Activated naive CD4-positive, alpha-beta T cell treated with anti-CD3 and anti-CD28 coated beads, Interleukin-2, amount 50 U/mL, for 72 hours (primary cell): ENCODE results near the gene GPR39. TPM values are rescaled to one million over a fixed set of nuclear protein-coding genes. Genes with fewer than 3 reads are reported as not detected.

Experiments
- ATAC-seq, 2 donors: fragments of 150-1000 bp; cut with Tn5 transposase; 2 replicates each; pipeline ENCODE4 v1.10.0; 2021; ENCODE audit warnings: mild to moderate bottlenecking in 2 of 2, moderate library complexity in 2 of 2
- DNase-seq, 2 donors: peaks; one replicate each; pipeline ENCODE4 v3.0.0; 2021 to 2022; ENCODE audit warnings: low spot score in 2 of 2
- H3K27ac Mint-ChIP-seq, 2 donors: one replicate each; pipeline ENCODE4 v1.8.0; 2022; ENCODE audit warnings: mild to moderate bottlenecking in 2 of 2, mixed read lengths in 2 of 2
- H3K36me3 Mint-ChIP-seq, 2 donors: one replicate each; pipeline ENCODE4 v1.8.0; 2022; ENCODE audit warnings: mixed read lengths in 2 of 2
- H3K9me3 Mint-ChIP-seq, 2 donors: one replicate each; pipeline ENCODE4 v1.8.0; 2022; ENCODE audit warnings: mixed read lengths in 2 of 2
- total RNA-seq, 2 donors: library from RNA; stranded (reverse); gene quantifications; one replicate each; pipeline ENCODE4 v1.2.3, GENCODE V29; 2022

GPR39 gene
- total RNA-seq, 2 donors from 2014 or later = not detected

DNA sequence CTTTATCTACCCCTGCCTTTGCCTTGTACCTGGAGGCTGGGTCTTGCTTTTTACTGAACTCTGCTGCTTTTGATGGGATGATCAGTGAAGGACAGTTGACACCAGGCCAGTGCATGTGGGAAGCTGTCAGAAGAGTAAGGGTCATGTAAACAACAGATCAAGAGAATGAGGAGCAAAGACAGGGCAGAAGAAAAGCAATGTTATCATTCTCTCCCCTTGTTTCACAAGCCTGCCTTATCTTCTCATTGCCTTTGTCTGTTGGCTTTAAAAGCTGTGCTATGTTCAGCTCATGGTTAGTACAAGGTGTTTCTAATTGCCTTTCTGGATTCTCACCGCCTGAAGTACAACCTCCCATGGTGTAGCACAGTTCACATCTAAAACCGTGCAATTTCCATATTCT lies 225.8 kb downstream of the GPR39 start:
- DNase-seq = no peak
- no peak overlapping the region for H3K27ac Mint-ChIP-seq
- no peaks in the 10 kb centered on the region for H3K36me3 Mint-ChIP-seq
- no peaks in the 10 kb centered on the region for H3K9me3 Mint-ChIP-seq
- ATAC-seq = no peak

DNA sequence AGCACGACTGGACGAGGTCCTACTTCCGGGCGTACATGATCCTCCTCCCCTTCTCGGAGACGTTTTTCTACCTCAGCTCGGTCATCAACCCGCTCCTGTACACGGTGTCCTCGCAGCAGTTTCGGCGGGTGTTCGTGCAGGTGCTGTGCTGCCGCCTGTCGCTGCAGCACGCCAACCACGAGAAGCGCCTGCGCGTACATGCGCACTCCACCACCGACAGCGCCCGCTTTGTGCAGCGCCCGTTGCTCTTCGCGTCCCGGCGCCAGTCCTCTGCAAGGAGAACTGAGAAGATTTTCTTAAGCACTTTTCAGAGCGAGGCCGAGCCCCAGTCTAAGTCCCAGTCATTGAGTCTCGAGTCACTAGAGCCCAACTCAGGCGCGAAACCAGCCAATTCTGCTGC lies 228.6 kb downstream of the GPR39 start:
- Mint-ChIP-seq H3K27ac (no peak overlapping the region), H3K9me3 (peaks cover 0 to 6% of the 10 kb centered on the region in 2 donors), H3K36me3 (peaks cover 0 to 4% of the 10 kb centered on the region in 2 donors)
- ATAC-seq = no peak
- DNase-seq = no peak

DNA sequence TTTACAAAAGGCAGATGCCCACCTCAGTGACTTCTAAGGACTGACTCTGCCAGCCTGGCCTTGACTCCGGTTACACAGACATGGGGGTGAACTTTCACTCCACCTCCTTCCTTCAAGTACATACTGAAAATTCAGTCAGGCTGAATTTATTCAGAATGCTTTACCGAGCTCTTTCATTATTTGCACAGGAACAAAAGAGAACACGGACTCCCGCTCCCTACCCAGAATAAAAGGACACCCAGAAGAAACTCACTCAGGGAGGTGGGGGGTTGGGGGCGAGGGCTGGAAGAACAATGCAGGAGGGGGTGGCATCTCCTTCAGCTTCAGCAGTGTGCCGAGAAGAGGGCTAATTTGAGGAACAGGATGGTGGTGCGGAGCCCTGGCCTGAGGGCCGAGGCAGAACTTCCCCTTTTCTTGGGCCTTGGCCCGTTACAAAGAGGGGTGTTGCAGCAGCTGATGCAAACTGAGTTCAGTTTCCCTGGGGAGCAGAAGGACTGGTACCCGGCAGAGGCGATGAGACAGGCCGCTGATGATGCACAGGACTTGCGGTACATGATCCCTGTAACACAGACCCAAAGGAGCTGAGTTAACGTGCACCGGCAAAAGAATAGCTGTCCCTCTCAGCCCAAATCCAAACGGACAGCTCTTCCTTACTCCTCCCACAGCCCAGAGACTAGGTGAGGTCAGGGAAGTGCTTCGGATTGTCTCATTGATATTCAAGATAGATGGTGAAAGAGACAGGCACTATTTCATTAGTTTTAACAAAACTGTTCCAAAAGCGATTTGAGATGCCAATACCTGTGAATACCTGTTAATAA lies 229.3 kb downstream of the GPR39 start:
- ATAC-seq (no peak), DNase-seq (no peak)
- peaks cover 0 to 4% of the 10 kb centered on the region in 2 donors for H3K36me3 Mint-ChIP-seq
- H3K9me3 Mint-ChIP-seq = peaks cover 0 to 6% of the 10 kb centered on the region in 2 donors
- no peak overlapping the region for H3K27ac Mint-ChIP-seq

DNA sequence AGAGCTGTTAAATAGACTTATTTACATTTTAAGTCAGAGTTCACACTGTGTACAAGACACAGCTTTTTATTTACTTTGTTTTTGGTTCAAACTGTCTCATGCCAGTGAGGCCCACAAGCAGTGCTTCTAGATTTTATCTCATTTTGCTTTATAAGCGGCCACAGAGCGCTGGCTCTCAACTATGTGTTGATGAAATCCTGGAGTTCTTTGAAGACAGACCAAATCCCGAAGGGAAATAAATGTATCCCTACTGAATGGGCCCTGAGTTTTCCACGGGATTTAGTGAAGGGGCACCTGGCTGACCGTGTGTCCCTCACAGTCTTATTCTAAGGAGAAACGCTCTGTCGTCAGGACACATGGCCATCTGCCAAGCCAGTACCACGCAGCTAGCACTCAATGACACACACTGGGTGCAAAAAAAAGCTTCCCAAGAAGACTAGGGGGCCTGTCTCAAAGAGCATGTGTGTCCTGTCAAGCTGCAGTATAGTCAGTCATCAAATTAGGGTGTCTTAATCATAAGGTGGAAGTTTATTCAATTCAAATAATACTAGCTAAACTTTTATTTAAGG lies 230.0 kb downstream of the GPR39 start:
- no peak for ATAC-seq
- peaks cover 0 to 4% of the 10 kb centered on the region in 2 donors for H3K36me3 Mint-ChIP-seq
- DNase-seq = no peak
- H3K9me3 Mint-ChIP-seq = peaks cover 0 to 6% of the 10 kb centered on the region in 2 donors
- no peak overlapping the region for H3K27ac Mint-ChIP-seq

DNA sequence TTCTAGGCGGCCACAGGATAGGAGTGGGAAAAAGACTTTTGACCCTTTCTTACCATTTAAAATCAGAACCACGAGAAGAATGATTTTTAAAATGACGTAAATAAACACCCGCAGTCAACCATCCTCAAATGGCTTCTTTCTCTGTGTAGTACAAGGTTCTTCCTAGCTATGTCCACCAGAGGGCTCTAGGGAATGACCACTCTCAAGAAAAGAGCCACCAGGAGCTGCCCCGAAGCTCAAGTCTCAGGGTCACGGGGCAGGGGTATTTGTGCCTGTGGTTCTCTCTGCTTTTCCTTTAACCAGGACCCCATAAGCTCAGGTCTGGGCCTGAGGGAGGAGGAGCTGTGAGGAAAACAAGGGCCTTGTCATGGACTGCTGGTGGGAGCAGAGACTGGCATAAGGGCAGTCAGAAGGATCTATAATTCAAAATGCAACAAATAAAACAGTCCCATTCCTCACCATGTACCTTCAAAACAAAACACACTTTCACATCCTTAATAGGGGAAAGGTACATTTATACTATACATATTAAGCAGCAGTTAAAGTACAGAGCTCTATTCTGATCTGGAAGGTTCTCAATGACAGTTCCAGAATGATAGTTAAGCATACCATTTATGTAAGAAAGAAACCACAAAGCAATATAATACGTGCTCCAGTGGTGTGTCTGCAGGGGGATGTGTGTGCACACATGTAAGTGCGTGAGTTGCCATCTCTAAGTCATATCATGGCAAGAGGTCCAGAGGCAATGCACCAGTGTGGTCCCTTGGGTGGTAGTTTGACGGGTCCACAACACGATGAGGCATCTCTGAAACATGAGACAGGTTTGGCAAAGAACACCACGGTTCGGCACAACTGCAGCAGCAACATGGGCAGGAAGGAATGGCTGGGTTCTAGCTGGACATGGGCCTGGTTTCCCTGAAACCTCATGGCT lies 234.8 kb downstream of the GPR39 start:
- peaks cover 0 to 4% of the 10 kb centered on the region in 2 donors for H3K36me3 Mint-ChIP-seq
- no peak overlapping the region for H3K27ac Mint-ChIP-seq
- ATAC-seq (no peak), DNase-seq (no peak)
- peaks cover 5 to 17% of the 10 kb centered on the region in 2 donors for H3K9me3 Mint-ChIP-seq

DNA sequence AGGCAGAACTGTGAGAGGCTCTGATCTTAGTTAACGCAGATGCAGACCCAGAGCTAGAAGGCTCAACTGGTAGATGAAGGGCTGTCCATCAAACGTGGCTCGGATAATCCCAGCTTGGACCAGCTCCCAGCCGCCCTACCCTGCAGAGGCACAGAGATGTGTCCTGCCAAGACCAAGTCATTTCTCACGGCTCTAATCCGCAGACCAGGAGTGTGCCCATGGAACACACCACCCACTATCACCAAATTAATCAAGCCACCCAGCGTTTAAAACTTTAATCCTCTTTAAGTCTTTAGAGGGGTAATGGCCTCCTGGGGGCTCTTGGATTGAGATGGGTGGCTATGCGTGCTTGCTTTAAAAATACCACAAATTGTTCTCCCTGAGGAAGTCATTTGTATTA lies 235.9 kb downstream of the GPR39 start:
- H3K27ac Mint-ChIP-seq = no peak overlapping the region
- H3K36me3 Mint-ChIP-seq = peaks cover 0 to 4% of the 10 kb centered on the region in 2 donors
- no peak for DNase-seq
- peaks cover 5 to 19% of the 10 kb centered on the region in 2 donors for H3K9me3 Mint-ChIP-seq
- ATAC-seq = no peak

DNA sequence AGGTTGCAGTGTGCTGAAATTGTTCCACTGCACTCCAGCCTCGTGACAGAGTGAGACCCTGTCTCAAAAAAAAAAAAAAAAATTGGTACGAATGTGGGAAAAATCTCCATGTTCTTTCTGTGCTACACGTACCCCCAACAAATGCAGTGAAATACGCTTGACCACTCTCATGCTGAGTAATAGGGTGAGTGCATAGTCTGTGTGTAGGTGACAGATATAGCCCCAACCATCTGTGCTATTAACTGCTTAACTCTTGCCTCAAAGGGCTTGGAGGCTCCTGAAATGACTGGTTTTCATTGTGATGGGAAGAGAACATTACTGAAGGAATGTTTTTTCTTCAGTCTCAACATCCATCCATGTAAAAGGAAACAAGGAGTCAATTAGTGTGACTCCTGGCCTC lies 237.7 kb downstream of the GPR39 start:
- H3K9me3 Mint-ChIP-seq = peaks cover 5 to 13% of the 10 kb centered on the region in 2 donors
- ATAC-seq (no peak), DNase-seq (no peak)
- H3K36me3 Mint-ChIP-seq = no peaks in the 10 kb centered on the region
- H3K27ac Mint-ChIP-seq = no peak overlapping the region

DNA sequence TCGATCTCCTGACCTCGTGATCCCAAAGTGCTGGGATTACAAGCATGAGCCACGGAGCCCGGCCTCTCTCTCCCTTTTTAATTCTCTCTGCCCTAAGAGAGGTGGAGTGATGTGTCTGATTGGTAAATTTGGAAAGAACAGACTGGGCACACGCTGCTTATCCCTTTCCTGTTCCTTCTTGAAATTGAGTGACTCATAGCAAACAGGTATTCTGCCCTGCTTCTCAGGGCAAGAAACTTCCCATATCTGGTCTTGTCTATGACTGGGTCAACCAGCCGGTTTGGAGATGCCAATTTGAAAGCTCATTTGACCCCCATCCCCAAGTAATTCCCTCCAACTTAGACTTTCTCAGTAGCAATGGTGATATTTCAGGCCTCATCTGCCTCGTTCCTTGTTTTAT lies 238.4 kb downstream of the GPR39 start:
- peaks cover 5 to 18% of the 10 kb centered on the region in 2 donors for H3K9me3 Mint-ChIP-seq
- H3K27ac Mint-ChIP-seq = no peak overlapping the region
- H3K36me3 Mint-ChIP-seq = no peaks in the 10 kb centered on the region
- DNase-seq (no peak), ATAC-seq (no peak)

DNA sequence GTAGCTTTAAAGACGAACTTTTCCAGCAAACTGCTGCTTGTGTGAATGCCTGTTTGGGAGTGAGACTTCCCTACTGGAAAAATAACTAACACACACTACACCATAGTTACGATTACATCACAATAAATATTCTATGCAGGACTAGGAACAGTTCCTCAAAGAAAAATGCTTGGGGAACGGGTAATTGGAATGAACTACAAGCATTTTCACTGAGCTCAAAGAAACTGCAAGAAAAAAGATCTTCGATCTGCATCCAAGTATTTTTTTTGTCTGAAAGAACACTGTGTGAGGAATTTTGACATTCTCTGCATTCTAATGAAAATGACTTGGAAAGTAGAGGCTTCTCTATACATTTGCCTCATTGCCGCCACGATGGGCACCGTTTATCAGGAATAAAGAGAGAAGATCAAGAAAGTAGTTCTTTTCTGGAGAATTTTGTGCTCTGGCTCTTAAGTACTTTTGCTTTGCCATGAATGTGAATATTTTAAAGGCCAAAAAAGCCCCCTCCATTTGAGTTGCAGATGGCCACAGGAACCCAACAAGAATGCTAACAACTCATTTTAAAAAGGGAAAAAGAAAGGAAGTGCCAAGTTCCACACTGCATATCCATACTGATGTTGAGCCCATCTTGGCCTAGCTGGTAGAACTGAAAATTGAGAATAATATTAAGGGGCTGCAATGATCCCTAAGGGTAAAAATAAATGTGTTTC lies 239.8 kb downstream of the GPR39 start:
- no peaks in the 10 kb centered on the region for H3K36me3 Mint-ChIP-seq
- ATAC-seq = no peak
- H3K9me3 Mint-ChIP-seq = peaks cover 5 to 22% of the 10 kb centered on the region in 2 donors
- H3K27ac Mint-ChIP-seq = no peak overlapping the region
- DNase-seq = no peak

DNA sequence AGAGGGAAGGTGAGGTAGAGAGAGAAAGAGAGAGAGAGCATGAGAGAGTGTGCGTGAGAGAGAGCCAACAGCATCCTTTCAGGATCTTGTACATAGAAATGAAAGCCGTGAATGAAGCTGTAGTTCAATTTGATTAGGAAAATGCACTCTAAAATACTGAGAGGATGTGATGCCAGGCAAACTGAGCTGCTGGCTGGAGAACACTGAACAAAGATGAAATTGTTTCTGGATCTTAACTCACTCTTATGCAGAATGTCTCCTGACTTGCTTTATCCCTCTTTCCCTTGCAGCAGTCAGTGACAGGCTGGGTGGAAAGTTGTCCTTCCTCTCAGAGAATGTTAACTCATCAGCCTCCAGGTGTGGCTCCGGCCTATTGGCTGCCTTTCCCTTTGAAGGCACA lies 242.7 kb downstream of the GPR39 start:
- peaks cover 0 to 17% of the 10 kb centered on the region in 2 donors for H3K9me3 Mint-ChIP-seq
- ATAC-seq (no peak), DNase-seq (no peak)
- H3K36me3 Mint-ChIP-seq = no peaks in the 10 kb centered on the region
- H3K27ac Mint-ChIP-seq = no peak overlapping the region

DNA sequence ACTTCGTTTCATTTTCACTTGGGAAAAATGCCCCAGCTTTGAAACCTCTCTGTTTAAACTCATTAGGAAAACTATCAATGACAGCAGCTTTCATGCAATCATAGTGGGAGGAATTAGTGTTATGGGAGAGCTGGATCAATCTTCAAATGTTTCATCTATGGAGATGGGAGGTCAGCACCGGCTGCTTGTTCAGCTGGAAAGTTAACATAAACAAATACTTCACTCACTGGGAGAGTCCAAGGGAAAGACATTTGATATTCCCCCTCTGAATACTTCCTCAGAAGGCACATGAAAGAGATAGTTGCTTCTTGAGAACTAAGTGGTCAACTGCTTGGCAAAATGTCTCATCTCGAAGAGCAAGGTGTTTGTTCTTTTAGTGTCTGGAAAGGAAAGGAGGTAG lies 246.1 kb downstream of the GPR39 start:
- no peak overlapping the region for H3K27ac Mint-ChIP-seq
- H3K9me3 Mint-ChIP-seq = peaks cover 0 to 11% of the 10 kb centered on the region in 2 donors
- no peaks in the 10 kb centered on the region for H3K36me3 Mint-ChIP-seq
- no peak for DNase-seq
- ATAC-seq = no peak

DNA sequence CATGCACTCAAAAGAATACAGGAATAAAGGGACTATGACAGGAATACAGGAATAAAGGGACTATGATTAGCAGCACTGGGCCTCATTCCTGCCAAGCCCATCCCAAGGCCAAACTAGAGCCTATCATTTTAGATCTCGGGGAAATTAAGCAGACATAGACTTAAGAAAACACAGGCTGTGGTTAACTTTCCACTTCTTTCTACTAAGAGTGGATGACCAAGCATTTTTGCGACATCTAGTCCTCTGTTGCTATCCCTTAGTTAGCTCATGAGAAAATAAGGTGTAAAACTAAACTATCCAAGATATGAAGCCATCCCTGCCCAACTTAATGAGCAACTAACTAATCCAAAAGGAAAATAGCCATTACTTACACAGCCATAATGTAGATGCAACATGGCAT lies 247.5 kb downstream of the GPR39 start:
- ATAC-seq = no peak
- Mint-ChIP-seq H3K9me3 (peaks cover 0 to 11% of the 10 kb centered on the region in 2 donors), H3K36me3 (no peaks in the 10 kb centered on the region), H3K27ac (no peak overlapping the region)
- no peak for DNase-seq

DNA sequence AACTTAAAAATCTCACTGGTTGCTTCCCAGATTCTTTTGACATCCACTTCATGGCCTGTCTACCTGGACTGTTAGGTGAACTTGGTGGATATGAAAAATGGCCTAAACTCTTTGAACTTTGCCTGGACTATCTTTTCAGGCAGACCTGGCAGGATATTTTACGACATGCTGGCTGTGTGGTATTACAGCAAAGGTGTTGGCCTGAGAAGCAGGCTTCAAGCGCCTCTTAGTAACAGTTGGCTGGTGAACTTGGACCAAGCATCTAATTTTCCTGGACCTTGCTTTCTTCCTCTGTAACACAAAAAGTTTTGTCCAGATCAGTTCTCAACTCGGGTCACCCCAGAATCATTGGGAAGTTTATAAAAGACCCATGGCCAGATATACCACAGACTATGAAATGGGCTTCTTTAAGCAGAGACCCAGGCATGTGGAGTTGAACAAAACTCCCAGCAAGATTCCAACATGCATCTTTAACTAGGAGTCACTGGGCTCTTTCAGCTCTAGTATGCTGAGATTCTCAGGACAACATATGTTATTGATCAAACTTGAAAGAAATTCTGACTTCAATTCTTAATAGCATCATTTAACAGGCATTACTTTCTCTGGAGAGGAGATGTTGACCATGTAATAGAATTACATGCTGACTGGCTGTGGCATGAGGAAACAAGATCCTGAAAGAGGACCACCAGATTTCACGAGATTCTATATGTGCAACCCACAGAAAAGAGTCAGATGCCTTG lies 249.0 kb downstream of the GPR39 start:
- ATAC-seq (no peak), DNase-seq (no peak)
- Mint-ChIP-seq H3K36me3 (no peaks in the 10 kb centered on the region), H3K27ac (no peak overlapping the region), H3K9me3 (peaks cover 0 to 4% of the 10 kb centered on the region in 2 donors)

DNA sequence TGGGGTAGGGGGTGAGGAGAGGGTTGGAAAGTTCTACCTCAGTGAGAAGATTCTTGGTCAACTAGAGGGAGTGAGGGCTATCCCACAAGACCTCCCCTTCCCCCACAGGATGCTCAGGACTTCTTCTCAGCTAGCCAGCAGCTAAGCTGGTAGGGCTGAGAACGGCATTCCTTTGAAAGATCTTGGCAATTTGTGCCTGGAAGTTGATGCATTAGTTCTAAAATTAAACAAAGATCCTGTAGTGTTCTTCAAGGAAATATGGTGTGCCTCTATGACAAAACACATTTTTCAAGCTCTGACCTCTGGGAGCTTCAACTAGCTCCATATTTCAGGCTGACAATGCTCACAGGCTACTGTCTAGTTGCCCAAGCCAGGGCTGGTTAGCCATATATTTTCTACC lies 251.1 kb downstream of the GPR39 start:
- H3K27ac Mint-ChIP-seq = no peak overlapping the region
- DNase-seq (no peak), ATAC-seq (no peak)
- peaks cover 6% of the 10 kb centered on the region in 2 donors for H3K36me3 Mint-ChIP-seq
- no peaks in the 10 kb centered on the region for H3K9me3 Mint-ChIP-seq

DNA sequence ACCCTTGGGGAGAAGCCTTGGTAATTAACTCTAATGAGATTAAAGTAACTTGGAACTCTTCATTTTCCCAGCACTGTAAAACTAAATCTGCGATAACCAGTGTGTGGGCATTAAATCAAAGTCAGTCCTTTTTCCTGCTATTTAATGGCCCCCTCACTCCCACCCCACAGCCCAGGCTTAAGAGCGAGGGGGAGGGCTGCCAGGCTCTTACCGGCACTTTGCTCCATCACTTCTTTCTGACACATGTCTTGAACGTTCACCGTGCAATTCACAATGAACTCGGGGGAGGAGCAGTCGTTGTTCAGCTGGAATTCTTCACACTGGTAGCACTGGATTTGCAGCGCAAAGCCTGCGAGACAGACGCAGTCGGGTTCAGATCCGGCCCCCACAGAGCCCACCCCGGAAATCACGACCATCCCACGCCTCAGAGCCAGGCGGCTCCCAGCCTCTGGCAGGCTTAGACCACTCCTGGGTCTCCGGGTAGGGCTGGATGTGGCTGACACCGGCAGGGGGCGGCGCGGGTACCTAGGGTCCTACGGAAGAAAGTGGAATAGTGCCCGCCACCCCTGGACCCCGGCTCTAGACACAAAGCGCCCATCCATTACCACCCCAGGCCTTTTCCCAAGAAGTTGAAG lies 251.7 kb downstream of the GPR39 start:
- Mint-ChIP-seq H3K36me3 (peaks cover 6% of the 10 kb centered on the region in 2 donors), H3K27ac (no peak overlapping the region), H3K9me3 (no peaks in the 10 kb centered on the region)
- no peak for ATAC-seq
- DNase-seq = no peak
